SIG-M5 (cell line): ENCODE results near the gene FAM3B.
"Not testable (repeated sequence)": the region's sequence is repeated elsewhere in the genome, so short reads cannot be mapped to it uniquely, and the experiment has no call there.

Experiments
- DNase-seq: peaks from one replicate; lab custom pipeline; 2025; lab: John Stamatoyannopoulos, UW

FAM3B gene

DNA sequence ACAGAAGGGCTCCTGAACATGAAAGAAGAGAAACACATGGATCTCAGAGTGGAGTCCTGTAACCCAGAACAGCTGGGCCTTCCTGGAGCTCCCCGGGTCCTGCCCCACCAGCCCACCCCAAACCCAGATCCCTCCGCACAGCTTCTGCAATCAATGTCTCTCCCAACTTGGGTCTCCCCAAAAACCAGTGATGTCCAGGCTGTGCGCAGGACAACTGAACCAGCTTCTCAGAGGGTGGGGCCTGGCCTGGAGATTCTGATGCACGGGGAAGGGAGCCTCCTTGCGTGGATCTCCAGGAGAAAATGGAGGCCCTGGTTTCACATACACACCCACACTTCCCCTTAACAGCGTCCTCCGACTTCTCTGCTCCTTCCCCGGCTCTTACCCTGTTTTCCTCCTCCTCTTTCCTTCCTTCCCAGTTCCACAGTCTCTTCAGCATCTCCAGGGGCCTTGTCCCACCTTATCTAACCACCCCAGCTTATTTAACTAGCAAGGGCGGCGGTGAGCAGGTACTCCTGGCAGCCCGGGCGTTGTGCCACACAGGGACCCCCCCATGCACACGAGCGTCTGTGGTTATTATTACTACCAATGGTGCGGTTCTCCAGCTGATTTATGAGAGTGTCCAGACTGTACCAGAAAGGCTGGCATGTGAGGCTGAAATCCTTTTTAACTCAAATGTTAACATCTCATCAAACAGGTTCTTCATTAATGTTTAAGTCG lies 34.0 kb downstream of the FAM3B start:
- DNase-seq, result no peak

GRCh38 chr21:41357546-41357945 lies 40.9 kb downstream of the FAM3B start:
- DNase-seq, result no peak

DNA sequence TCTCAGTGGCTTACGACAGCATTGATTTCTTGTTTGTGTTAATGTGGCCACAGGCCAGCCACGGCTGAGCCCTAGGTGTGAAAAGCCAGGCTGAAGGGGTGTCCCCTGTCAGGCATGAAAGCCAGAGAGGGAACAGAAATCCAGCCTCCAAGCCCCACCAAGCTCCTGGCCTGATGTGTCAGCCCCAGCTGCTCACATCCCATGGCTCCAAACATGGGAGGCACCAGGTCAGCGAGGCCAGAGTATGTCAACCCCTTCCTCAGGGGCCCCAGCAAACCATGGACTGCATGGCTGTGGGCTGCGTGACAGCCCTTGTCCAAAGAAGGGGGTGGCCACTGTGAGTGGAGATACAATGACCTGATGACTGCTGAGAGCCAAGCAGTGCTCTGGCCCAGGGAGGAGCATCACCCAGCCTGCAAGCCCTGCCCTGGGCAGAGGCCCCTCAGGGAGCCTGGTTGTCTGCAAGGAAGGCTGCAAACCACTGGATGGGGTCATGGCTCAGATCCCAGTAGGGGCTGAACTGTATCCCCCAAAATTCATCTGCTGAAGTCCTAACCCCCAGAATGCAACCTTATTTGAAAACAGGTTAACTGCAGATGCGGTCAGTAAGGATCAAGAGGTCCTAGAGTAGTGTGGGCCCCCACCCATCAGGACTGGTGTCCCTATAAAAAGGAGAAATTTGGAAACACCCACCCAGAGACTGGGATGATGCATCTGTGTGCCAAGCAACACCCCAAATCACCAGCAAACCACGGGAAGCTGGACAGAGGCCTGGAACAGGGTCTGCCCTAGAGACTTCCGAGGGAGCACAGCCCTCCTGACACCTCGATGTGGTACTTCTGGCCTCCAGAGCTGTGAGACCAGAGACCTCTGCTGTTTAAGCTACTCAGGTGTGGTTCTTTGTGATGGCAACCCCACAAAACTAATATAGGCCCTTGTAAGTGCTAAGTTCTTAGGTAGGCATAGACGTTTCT lies 41.9 kb downstream of the FAM3B start:
- DNase-seq, result no peak

DNA sequence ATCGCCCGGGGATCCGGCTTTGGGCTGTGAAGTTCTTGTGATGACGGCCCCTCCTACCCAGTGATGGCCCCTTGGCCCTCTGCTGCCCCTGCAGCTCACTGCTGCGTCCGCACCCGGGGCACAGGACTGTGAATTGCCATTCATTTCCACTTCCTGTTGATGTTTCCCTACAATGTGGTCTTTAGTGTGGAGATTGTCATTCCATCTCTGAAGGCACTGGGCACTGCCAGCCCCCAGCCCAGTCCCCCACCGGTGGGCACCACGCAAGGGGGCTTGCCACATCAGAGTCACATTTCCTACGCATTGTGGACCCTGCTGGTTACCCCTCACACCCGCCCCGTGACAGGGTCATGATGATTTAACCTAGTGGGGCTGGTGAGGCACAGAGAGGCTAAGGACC lies 42.7 kb downstream of the FAM3B start:
- no peak for DNase-seq

DNA sequence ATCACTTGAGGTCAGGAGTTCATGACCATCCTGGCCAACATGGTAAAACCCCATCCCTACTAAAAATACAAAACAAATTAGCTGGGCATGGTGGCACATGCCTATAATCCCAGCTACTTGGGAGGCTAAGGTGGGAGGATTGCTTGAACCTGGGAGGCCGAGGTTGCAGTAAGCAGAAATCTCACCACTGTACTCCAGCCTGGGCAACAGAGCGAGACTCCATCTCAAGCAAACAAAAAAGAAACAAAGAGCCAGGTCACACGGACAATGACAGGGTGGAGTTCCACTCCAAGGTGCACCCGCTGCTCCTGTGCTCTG lies 43.1 kb downstream of the FAM3B start:
- DNase-seq, result not testable (repeated sequence)

DNA sequence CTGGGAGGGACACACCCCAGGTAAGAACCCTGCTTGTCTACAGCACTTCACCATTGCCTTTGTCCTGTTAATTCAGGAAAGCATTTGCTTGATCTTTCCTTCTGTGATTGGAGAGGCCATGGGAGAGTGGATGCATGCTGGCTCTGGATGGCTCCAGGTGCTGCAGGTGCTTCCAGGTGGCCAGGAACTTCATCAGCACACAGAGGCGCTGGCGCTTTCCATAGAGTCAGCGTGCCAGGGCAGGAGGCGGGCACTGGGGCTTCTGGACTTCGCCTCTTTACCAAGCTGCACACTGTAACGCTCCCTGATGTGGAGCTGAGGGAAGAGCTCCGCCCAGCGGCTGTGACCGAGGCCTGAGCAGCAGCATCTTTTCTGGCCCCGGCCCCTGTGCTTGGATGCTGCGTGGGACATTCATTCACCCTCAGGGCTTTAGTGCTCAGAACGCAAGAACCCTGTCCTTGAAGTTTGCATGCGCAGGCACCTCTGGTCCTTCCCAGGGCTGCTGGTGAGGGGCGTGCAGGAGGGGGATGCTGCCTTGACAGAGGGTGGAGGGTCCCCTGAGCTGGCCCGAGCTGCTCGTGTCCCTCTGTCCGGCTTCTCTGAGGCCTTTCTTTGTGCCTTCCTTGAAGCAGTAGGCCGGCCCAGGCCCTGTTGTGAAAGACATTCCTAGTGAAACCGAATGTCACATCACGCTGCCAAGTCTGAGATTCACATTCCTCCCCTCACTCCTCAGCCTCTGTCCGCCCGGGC lies 43.6 kb downstream of the FAM3B start:
- DNase-seq, result no peak

- DNase-seq, result no peak
These were observed 44.6 kb downstream of the FAM3B start for GRCh38 chr21:41361053-41361785.

- DNase-seq, result peak; percentile 85
These were observed 45.4 kb downstream of the FAM3B start, which contains the start of gene MX2 for GRCh38 chr21:41361786-41362604. MX2 (plus strand) TSS chr21:41362027; CDS start chr21:41376907, 14,880 bp downstream.

DNA sequence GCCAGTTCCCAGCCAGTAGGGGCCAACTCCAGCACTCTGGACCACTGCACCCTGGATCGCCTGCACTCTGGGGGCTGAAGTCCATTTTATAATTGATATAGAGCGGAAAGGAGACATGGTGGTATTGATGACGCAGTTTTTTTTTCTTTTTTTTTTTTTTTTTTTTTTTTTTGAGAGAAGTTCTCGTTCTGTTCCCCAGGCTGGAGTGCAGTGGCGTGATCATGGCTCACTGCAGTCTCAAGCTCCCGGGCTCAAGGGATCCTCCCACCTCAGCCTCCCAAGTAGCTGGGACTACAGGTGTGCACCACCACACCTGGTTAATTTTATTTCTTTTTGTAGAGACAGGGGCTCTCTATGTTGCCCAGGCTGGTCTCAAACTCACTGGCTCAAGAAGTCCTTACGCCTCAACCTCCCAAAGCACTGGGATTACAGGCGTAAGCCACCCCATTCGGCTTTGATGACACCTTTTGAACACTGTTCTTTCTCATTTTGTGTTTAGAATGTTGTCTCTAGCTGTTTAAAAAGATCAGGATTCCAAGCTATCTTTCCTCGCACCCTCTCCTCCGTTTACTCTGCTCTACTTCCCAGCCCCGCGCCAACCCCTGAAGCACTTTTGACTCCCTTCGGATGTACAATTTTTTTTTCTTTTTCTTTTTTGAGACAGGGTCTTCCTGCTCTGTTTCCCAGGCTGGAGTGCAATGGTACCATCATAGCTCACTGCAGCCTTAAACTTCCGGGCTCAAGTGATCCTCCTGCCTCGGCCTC lies 46.2 kb downstream of the FAM3B start:
- DNase-seq, result no peak

DNA sequence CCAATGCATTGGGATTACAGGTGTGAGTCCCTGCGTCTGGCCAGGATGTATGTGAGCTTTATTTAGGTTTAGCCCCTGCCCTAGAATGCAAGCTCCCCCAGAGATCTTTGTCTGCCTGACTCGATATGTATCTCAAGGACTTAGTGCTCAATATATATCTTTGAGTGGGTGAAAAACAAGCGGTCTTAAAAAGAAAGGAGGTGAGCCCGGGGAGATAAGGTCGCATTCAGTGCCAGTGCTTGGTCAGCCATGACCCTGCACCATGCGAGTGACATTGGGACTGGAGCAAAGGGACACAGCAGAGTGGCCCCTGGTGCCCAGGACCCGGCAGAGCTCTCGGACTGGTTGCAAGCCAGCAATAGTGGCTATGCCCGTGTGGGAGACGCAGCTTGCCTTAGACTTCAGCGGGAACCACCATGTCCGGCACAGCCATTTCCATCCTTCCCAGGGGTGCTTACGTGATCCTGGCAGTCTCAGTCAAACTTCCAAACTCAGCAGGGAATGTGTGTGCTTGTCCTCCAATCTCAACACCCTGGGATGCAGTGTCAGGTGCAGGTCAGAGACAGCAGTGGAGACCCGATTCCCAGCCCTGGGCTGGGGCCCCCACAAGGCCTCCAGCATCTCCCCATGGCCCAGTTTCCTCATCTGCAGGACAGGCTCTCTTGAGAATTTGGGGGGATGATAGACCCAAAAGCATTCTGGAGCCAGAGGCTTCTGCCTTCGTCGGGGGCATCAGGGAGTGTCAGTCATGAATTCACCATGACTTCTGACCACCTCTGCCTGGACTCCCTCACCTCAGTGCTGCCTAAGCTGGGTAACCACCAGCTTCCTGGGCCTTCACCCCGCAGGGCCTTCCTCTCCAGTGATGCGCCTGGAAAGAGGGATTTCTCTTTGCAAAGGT lies 47.0 kb downstream of the FAM3B start:
- no peak for DNase-seq

DNA sequence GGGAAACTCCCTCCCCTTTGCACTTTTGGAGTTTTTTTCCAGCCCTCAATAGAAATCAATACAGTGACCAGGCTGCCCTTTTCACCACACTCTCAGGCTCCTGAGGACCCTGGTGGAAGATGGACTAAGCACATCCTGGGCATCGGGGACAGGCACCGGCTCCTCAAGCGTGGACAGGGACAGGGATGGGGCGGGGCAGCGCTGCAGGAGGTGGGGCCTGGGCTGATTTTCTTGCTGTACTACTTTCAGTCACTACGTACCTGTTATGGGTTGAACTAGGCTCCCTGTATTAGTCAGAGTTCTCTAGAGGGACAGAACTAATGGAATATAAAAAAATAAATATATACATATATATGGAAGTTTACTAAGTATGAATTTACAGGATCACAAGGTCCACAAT lies 47.7 kb downstream of the FAM3B start:
- no peak for DNase-seq

DNA sequence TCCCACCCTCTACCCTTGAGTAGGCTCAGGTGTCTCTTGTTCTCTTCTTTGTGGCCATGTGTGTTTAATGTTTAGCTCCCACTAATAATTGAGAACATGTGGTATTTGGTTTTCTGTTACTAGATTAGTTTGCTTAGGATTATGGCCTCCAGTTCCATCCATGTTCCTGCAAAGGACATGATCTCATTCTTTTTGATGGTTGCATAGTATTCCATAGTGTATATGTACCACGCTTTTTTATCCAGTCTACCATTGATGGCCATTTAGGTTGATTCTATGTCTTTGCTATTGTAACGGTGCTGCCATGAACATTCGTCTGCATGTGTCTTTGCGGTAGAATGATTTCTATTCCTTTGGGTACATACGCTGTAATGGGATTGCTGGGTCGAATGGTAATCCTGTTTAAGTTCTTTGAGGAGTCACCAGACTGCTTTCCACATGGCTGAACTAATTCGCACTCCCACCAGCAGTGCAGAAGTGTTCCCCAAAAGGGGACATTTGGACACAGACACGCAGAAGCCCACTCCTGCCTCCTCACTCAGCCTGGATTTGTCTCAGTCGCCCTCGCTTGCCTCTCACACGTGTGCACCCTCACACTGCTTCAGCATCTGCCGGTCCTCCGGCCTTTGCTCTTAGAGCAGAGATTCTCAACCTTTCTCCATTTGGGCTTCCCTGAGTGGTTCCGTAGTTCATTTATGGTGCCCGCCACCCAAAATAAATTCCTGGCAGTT lies 48.9 kb downstream of the FAM3B start:
- no peak for DNase-seq

- peak; percentile 88 for DNase-seq
These were observed 50.0 kb downstream of the FAM3B start for GRCh38 chr21:41366522-41367151.

DNA sequence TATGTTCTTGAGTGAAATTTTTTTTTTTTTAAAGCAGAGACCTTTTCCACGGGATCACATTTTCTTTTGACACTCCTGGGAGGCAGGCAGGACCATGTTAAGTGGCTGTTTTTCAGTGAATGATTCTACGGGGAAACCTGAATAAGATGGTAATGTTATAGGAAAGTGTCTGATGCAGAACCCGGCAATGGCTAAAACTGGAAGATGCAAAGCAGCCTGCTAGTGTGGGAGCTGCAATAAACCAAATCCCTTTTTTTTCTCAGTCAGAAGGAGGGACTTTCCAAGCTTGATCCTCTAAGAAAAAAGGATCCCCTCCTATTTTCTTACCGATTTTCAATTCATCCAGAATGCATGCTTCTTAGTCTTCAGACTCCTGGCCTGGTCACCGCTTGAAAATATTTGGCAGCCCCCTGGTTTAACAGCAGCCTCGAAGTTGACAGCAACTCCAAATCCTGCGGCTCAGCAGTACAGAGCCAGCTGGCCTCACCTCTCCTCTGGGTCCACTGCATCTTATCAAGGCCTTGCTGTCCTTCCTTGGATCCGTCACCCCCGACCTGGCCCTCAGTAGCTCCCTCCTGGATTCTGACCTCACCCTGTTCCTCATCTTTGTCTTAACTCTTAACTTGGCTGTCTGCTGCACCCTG lies 50.8 kb downstream of the FAM3B start:
- no peak for DNase-seq

DNA sequence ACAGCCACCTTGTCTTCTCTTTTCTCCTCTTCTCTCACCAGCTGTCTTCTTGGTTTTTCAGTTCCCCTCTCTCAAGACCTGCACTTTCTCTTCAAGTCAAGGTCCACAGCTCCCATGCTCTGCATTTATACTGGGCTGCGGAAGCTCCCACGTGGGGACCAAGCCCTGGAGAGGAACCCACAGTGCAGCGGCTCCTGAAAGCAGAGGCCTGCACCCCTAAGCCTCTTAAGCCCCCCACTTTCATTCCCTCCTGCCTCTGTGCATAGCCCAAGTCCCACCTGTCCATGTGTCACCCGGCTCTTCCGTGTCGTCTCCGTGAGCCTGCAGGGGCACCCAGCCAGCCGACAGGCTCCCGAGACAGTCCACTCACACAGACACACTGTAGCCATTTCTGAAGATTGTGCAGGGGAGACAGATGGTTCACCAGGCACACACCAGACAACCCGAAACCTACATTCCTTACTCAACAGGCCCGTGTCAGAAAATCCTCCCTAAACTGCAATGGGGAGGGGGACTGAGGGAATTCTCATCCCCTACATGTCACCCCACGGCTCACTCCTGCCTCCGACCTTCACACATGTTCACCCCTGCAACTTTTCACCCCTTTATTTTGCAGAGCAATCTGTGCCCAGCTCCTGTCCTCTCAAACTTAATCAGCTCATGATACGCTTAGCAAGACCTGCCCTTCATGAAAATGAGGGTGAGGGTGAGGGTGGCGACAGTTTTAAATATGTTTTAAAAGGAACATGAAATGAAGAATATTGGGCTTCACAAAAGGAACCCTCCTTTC lies 51.5 kb downstream of the FAM3B start:
- DNase-seq, result no peak

GRCh38 chr21:41368735-41369104 lies 52.1 kb downstream of the FAM3B start:
- DNase-seq, result no peak
